ENCODE results near the gene FIGNL1.

Gene FIGNL1, protein sequence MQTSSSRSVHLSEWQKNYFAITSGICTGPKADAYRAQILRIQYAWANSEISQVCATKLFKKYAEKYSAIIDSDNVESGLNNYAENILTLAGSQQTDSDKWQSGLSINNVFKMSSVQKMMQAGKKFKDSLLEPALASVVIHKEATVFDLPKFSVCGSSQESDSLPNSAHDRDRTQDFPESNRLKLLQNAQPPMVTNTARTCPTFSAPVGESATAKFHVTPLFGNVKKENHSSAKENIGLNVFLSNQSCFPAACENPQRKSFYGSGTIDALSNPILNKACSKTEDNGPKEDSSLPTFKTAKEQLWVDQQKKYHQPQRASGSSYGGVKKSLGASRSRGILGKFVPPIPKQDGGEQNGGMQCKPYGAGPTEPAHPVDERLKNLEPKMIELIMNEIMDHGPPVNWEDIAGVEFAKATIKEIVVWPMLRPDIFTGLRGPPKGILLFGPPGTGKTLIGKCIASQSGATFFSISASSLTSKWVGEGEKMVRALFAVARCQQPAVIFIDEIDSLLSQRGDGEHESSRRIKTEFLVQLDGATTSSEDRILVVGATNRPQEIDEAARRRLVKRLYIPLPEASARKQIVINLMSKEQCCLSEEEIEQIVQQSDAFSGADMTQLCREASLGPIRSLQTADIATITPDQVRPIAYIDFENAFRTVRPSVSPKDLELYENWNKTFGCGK

DNA sequence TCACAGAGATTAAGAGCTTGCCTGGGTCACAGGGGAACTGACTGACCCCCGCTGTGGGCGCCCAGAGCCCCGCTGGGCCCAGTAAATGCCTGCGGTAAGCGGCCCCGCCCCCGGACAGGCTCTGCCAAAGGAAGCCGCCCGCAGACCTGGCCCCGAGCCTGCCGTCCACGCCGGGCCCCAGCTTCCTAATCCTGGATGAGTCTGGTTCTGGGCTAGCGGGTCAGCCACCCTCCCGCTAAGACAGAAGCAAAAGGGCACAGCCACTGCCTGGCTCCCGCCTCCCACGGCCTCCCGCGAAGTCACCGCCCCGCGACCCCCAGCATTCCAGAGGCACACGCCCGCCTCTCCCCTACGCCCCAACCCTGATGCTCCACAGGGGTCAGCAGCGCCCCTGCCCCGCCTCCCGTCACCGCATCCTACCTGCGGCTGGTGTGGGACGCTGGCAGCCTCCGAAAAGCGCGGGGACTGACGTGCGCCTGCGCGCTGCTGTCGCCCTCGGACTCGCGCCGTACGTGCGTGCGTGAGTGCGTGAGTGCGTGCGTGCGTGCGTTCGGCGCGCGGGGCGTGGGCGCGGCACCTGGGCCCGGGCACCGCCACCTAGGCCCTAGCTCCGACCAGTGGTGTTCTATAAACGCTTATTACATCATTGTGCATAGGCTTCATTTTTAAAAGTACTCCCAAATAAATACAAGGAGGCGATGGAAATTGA, at the start of gene FIGNL1:
Gene FIGNL1 (minus strand): TSS at position 470 of the 709 bp plus-strand sequence. CDS start 3,063 bp downstream, outside the sequence.
- peak; percentile 79 for DNase-seq (ENCODE audit: low read depth)

DNA sequence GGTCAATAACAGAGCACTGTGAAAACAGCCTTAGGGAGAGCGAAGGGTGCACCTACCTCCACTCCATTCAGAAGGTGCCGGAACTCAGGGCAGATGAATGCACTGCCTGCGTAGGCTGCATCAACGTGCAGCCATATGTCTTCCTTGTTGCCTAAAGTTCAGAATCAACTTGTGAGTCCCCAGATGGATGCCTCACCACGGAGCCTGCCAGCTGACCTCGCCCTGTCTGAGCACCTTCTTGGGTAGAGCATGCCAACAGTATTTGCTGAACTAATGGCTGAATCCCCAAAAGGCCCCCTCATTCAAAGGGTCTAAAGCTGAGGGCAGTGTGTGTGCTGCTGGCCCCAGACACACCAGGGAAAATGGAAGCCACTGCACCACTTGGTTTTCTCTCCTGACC, 48.9 kb upstream of the FIGNL1 start:
- DNase-seq (ENCODE audit: low read depth) = no peak

DNA sequence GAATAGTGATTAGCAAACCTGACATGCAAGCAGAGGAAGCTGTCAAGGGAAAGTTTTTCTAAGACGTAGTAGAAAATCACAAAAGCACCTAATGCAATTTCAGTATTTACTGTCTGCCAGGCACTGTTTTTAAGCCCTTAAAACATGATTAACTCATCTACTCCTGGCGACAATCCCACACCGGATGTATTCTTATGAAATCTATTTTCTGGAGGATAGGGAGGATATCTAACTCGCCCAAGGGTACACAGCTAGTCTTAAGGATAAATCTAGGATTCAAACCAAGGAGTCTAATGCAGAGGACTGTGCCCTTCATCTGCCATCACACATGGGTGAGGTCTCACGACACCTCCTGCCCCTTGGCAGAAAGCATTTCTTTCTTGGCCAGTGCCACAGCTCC, 47.8 kb upstream of the FIGNL1 start:
- DNase-seq (ENCODE audit: low read depth) = no peak

DNA sequence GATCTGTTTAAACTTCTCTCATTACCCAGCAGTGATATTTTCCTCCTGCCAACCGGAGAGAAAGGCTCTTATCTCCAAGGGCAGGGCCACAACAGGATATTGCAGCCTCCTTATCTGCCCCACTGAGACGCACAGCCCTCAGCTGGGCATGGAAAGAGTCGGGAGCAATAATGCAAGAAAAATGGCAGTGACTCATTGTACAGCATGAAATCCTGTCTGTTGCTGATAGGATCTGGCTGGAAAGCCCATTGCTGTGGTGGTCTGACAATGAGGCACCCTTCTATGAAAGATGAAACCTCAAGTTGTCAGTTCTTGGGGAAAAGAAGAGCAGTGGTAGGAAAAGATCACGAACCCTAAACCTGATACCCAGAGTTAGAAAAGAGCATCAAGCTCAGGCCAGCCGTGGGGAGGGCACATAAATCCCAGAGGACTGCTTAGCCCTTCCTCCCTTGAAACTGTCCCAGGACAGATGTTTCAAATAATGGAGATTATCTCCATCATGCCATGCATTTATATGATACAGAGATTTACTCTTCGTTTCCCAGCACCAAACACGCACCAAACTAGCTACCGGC, 47.0 kb upstream of the FIGNL1 start:
- no peak for DNase-seq (ENCODE audit: low read depth)

DNA sequence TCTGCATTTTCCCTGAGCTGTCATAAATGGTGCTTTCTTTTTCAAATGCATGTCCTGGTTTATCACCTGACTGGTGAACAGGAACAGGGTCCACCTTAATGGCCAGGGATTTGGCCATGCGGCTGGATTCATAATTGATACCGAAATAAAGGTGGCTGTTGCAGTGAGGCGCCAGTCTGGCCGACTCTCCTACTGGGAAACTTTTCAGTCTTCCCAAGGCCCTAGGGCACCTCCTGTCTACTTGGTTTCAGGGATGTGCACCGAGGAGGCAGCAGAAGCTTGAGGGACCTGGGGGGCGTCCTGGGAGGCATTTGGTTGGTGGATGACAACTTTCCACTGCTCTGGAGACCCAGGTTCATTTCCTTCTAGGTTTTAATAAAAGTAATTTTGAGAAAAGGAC, 46.4 kb upstream of the FIGNL1 start:
- no peak for DNase-seq (ENCODE audit: low read depth)

DNA sequence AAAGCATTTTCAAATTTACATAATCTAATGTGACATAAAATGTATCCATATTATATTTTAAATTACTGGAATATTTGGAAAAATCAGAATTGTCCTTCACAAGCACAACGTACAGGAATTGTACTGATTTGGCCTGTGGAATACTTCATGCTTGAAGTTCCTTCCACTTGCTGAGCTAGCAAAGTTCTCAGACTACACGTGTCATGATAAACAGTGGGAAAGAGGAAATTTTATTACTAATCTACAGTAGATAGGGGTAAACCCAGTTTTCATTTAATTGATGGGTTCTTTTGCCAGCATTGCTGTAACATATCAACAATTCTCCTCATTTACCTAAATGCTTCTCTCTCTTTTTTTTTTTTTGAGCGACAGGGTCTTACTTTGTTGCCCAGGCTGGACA, 45.6 kb upstream of the FIGNL1 start:
- DNase-seq (ENCODE audit: low read depth) = no peak

DNA sequence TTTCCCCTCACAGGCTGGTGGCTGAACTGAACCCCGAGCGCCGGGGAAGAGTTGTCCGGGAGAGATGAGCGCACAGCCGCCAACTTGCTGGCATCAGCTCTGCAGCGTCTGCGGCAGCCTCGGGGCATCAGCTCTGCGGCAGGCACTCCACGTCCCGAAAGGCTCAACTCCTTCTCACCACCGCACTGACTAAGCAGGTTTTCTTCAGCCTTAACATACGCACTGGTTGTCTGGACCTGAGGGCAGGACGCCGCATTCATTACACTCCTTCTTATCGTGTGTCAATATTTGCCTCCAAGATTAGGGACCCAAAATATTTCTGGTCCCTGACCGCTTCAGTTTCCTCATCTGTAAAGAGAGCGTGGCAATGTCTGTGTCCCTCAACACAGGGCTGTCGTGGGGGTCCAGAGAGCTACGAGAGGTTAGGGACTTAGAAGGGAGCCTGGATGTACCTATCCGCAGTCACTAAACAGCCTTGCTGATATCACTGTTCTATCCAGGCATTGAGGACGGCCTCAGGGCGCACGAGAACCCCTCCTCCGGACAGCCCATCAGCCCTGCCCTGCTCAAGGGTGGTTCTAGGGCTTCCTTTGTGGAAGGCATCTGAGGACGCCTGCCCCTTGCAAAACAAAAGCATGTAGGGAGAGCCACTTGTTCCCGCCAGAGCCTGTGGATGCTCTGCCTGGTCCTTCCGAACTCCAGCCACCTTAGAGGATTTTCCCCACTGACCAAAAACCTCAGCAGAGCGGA, 42.8 kb upstream of the FIGNL1 start:
- DNase-seq (ENCODE audit: low read depth) = no peak

DNA sequence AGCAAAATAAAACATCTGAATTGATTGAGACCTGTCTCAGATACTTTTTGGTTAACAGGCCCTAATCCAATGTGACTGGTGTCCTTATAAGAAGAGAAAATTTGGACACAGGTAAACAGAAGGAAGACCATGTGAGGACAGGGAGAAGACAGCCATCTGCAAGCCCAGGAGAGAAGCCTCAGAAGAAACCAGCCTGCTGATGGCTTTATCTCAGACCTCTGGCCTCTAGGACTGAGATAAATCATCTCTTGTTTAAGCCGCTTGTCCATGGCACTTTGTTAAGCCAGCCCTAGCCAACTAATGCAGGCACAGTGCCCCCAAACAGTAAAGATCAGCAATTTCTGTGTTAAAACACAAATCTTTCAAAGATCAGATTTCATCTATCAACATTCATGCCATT, 41.8 kb upstream of the FIGNL1 start:
- no peak for DNase-seq (ENCODE audit: low read depth)

DNA sequence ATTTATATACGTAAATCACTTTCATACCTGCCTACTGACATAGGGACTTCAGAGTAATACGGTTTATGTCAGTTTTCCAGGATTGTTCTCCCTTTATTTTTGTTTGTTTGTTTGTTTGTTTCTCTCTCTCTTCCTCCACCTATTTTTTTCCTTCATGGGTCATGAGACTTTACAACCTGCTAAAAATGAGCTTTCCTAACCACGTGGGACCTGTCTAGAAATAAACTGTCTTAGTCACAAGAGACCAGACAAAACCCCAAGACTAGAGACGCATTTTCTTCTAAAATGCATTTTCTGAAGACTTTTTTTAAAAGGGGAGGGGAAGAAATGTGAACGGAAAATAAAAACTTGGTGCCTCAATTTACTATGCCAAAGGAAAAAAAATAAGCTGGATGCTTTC, 41.1 kb upstream of the FIGNL1 start:
- DNase-seq (ENCODE audit: low read depth) = no peak

DNA sequence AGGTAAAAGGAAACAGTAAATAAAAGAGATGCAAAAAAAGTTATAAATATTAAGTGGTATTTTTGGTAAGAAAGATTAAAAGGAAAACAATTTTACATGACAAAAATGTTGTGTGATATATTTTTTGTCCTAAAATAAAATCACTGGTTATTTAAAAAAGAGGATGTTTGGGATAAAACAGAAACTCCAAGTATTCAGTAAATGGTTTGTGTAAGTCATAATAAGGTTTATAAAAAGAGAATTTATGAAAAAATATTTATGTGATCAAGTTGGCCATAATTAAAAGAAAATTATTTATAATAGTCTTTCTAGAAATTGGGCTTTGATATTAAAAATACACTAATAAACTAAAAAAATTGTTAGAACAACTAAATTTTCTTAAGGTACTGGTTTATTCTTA, 38.2 kb upstream of the FIGNL1 start:
- DNase-seq (ENCODE audit: low read depth) = no peak

DNA sequence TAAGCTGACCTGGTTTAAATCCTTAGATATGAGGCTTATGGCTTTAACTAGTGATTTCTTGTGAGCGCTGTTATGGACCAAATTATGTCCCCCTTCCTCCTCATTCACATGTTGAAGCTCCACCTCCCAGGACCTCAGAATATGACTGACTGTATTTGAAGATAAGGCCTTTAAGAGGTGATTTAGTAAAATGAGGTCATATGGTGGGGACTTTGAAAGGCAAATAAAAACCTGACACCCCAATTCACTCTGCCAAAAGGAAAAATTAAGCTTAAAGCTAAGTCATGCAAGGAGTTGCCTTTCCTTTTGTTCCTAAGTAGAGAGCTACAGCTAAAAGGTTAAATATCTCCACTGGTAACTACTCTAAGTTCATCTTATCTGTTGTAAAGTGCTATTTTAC, 36.4 kb upstream of the FIGNL1 start:
- no peak for DNase-seq (ENCODE audit: low read depth)

DNA sequence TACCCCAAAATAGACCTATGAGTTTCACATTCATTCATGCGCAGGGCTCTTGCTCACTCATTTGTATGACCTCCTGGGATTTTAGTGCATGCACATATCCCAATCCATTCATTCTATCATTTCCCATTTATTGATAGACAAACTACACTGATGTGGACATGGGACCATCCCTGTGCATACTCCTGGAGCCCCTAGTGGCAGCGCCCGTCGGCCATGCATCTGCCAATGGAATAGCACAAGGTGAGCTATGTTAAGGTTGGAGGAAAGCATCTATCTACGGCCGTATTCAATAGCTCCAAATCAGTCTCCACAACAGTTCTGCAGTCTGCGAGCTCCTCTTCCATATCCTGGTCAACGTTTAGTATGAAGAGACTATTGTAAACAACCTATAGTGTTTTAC, 31.7 kb upstream of the FIGNL1 start:
- no peak for DNase-seq (ENCODE audit: low read depth)

DNA sequence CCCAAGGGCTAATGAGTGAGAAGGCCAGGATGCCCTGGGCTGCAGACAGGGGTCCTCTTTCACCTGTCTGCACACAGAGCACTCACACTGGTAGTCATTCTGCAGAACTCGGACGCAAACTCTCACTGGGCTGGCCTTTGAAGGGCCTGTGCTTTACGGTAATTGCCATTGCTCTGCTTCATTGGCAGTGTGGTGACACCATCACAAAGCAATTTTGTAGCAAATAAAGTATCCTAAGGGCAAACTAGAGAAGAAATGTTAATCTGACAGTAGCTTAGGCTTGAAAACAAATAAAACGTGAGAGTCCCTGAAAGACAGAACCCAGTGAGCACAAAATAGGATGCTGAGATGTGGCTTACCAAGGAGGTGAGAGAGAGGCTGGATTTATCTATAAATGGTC, 30.6 kb upstream of the FIGNL1 start:
- no peak for DNase-seq (ENCODE audit: low read depth)

DNA sequence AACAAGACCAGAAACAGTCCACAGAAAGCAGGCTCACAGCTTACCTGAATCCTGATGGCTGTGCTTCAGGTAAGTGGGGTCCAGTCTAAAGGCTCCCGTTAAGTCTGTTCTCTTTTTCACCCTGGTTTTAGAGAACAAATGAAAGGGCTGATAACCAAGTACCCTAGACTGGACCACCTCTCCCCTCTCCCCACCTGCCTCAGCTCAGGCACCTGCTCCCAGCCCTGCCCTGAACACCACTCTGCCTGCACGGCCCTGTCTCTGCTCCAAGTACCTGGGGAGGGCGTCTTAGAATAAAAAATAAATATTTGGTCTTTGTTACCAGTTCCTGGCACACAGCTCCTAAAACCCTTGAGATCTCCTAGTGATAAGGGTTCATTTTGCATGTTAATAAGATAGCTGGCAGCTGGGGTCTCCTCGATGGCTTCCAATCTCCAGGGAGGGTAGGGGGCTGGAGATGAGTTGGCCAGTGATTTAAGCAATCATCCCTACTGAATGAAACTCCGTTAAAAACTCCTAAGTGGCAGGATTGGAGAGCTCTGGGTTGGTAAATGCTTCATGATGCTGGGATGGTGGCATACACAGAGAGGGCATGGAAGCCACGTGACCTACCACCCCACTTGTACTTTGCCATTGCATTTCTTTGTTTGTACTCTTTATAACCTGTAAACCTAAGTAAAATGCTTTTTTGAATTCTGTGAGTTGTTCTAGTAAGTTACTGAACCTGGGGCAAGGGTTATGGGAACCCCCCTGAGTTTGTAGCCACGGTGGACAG, 29.8 kb upstream of the FIGNL1 start:
- no peak for DNase-seq (ENCODE audit: low read depth)

DNA sequence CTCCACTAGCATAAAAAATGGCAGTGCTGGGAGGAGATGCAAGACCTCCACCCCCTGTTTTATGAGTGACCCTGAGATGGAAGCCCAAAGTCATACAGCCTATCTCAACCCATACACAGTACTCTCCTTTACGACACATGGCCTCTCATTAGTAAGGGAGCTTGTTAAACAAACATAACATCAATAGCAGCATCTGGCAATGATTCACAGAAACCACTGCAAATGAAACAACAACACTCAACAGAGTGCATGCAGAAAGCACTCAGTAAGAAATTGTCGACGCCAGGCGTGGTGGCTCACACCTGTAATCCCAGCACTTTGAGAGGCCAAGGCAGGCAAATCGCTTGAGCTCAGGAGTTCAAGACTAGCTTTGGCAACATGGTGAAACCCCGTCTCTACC, 27.5 kb upstream of the FIGNL1 start:
- DNase-seq (ENCODE audit: low read depth) = no peak

DNA sequence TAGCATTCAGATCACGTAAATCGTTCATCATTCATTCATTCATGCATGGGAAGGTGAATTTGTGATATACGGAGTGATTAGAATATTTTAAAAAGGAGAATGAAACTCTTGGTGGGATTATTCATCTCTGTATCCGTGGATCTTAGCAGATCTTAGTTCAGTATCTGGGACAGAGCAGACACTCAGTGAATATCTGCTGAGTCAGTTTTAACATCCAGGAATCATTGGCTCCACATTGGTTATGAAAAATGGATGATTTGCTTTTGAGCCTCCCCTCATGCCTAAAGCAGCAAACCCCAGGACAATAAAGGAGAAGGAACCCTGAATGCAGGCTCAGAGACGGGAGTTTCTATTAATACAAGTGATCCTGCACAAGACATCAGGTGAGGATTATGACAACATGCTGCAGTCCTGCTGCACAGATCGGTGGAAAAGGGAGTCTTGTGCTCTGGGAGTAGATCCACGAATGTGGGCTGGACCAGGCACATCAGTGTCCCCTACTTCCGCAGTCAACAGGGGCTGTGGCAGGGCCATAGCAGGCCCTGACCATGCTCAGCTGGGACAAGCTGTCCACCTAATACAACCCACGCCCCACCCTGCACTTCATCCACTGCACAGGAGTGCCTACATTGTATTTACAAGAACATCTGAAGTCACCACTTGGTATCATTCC, 26.9 kb upstream of the FIGNL1 start:
- no peak for DNase-seq (ENCODE audit: low read depth)

DNA sequence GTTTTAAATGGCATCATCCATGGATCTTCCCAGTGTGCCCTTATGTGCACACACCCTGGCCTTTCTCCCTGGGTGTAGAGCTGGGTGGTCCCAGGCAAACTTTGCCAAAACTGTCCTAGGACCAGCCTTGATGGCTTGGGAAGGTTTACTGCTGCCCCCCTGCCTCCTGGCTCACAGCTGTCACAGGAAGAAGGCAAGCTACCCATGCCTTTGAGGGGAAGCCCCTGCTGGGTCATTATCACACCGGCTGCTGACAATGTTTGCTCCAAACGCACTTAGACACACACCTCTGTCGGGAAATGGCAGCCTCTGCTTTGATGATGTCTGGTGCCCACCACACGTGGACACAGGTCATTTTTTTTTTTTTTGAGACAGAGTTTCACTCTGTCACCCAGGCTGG, 25.2 kb upstream of the FIGNL1 start:
- DNase-seq (ENCODE audit: low read depth) = no peak

DNA sequence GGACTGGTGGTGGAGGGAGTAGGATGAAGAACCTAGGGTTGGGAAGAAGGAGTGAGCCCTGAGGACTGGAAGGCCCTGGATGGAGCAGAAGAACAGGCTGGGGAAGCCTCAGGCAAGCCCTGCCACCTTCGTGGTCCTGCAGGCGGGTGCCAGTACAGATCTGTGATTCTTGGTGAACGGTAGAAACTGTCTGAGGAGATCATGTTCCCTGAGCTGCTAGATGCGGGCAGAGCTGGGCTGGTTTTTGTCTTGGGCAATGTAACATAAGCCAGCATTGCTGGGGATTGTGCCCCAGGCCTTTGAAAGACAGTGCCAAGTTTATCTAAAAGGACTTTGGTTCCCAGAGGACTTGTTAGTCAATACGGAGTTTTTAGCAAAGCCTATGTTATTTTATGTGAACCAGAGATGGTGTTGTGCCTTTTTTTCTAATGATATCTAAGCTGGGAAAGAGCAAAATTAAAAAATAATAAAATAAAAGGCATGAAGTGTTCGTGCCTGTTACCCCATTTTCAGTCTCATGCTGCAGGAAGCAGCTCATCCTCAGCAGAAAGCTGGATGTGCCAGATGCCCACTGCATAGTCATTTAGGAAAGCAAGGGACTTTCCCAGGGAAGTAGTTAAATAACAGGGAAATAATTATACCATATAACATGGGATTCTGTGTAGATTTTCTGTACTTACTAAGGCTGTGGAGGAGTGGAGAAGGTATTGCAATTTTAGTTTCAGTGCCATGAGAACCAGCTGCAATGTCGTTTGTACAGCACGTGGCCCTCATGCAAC, 24.4 kb upstream of the FIGNL1 start:
- no peak for DNase-seq (ENCODE audit: low read depth)

DNA sequence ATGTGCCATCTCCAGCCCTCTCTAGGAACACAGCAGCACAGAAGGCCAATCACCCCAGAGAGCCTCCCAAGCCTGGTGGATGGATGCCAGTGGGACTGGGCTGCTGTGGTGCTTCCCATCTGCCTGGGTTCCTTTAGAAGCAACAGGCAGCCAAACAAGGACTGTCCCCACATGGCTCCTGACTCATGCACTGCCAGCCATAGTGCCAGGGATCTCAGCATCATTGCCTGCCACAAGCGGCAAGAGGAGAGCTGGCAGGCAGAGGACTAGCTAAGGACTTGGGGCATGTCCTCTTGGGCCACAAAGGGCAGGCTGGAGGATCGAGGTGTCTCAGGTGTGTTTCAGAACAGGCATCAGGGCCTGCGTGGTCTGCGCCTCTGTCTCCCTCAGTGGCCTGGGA, 23.4 kb upstream of the FIGNL1 start:
- no peak for DNase-seq (ENCODE audit: low read depth)

DNA sequence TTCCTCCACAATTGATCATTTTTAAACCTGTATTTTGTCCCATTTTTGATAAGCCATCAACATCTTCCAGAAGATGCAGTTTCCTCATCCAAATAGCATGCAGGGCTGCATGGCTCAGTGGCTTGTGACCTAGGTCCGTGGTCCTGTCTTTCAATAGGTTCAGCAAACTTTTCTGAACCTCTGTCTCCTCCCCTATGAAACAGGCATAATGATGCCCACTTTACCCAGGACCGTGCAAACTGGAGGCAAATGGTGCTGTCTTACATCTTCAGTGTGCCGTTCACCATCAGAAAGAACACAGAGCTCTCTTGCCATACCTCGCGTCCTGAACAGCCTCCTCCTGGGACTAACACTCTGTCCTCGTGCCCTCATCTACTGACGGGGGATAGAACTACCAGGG, 22.3 kb upstream of the FIGNL1 start:
- DNase-seq (ENCODE audit: low read depth) = no peak
